Muscle of leg (tissue), 11 donors: ENCODE measurements around the gene PRSS53. TPM values are rescaled to one million over a fixed set of nuclear protein-coding genes. Genes with fewer than 3 reads are reported as not detected.
"Not testable (repeated sequence)": the region's sequence is repeated elsewhere in the genome, so short reads cannot be mapped to it uniquely, and the experiment has no call there.

Experiments used
- DNase-seq: peaks from one replicate; pipeline ENCODE4 v3.0.0; 2013
- H3K27ac ChIP-seq: one replicate; pipeline ENCODE4 v1.5.1; 2013; ENCODE audit warnings: mild to moderate bottlenecking, low read length, control low read depth
- H3K27me3 ChIP-seq: one replicate; pipeline ENCODE4 v1.6.1; 2013; ENCODE audit warnings: low read length; ENCODE audit not compliant: control insufficient read depth, insufficient read depth
- H3K36me3 ChIP-seq: one replicate; pipeline ENCODE4 v1.6.1; 2013; ENCODE audit warnings: low read length; ENCODE audit not compliant: control insufficient read depth, insufficient read depth
- H3K4me1 ChIP-seq: one replicate; pipeline ENCODE4 v1.6.1; 2013; ENCODE audit warnings: low read length; ENCODE audit not compliant: control insufficient read depth, insufficient read depth
- H3K4me3 ChIP-seq: one replicate; pipeline ENCODE4 v1.5.1; 2013; ENCODE audit warnings: low read length, control low read depth
- H3K9me3 ChIP-seq: replicated peaks from 2 replicates; pipeline ENCODE4 v1.6.1; 2013; ENCODE audit warnings: low read depth, low read length; ENCODE audit not compliant: control insufficient read depth
- WGBS: methylation state at CpG from one replicate; pipeline ENCODE4 v1.1.5; 2013; ENCODE audit warnings: missing lambda C conversion rate; ENCODE audit not compliant: insufficient coverage; 5-methylcytosine and 5-hydroxymethylcytosine counted together
- polyA plus RNA-seq, 8 donors: library from polyadenylated mRNA; unstranded; fragments of 120-200 nt; gene quantifications; one replicate each; pipeline versions ENCODE4 v1.2.1 to v1.2.3, GENCODE V29; 2013; ENCODE audit warnings: inconsistent platforms in 1 of 8, low replicate concordance in 1 of 8; ENCODE audit not compliant: insufficient read length in 8 of 8, insufficient read depth in 1 of 8
- total RNA-seq: library from RNA; stranded (reverse); fragments of 120-200 nt; gene quantifications from one replicate; pipeline ENCODE4 v1.2.4, GENCODE V29; 2013

Gene PRSS53
- total and polyA plus RNA-seq, 9 donors, result 1.8 to 11.5 (median 4.8) TPM

DNA sequence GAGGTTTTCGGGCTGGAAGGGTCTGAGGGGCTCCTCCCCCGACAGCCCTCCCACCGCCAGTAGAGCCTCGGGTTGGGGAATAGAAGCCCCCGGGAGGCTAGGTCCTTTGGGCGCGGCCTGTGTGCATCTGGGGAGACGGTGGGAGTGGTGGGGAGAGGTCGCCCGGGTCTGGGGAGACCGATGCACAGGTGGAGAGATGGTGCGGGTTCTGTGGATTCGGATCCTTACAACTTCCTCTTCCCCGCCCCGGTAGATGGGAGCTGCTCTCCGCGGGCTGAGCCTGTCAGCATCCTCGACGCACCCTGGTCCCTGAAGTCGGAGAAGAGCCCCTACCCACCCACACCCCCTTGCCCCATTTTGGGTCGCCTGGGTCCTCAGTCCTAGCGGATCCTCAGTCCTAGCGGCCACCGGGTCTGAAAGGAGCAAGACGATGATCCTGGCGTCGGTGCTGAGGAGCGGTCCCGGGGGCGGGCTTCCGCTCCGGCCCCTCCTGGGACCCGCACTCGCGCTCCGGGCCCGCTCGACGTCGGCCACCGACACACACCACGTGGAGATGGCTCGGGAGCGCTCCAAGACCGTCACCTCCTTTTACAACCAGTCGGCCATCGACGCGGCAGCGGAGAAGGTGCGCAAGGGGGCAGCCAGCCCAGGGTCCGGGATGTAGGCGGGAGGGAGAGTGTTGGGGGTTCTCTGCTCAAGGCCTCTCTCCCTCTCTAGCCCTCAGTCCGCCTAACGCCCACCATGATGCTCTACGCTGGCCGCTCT, 20.2 kb upstream of the PRSS53 start:
- peak overlapping the region; percentile 20 for H3K27ac ChIP-seq
- H3K4me1 ChIP-seq, result peaks cover 27% of the 10 kb centered on the region
- H3K27me3 ChIP-seq, result no peaks in the 10 kb centered on the region
- WGBS, result 20% methylated on average over 9 of the region's 57 CpGs
- no peak for DNase-seq
- H3K4me3 ChIP-seq, result peak overlapping the region; percentile 76
- peaks cover 43% of the 10 kb centered on the region for H3K36me3 ChIP-seq
- H3K9me3 ChIP-seq, result no peaks in the 10 kb centered on the region

- WGBS, result 3% methylated on average over 61 of the region's 68 CpGs
- H3K9me3 ChIP-seq, result no peaks in the 10 kb centered on the region
- peak within 1 kb of the TSS; percentile 76 for H3K4me3 ChIP-seq
- peak; percentile 86 for DNase-seq
- peaks cover 27% of the 10 kb centered on the region for H3K4me1 ChIP-seq
- H3K36me3 ChIP-seq, result peaks cover 39% of the 10 kb centered on the region
- H3K27ac ChIP-seq, result peak within 1 kb of the TSS; percentile 20
- no peaks in the 10 kb centered on the region for H3K27me3 ChIP-seq
Measured at GRCh38 chr16:31108035-31108793, 19.5 kb upstream of the PRSS53 start, which contains the start of gene BCKDK. TSS of gene BCKDK (plus strand) at chr16:31108386. CDS start at chr16:31109224, 838 bp downstream.

DNA sequence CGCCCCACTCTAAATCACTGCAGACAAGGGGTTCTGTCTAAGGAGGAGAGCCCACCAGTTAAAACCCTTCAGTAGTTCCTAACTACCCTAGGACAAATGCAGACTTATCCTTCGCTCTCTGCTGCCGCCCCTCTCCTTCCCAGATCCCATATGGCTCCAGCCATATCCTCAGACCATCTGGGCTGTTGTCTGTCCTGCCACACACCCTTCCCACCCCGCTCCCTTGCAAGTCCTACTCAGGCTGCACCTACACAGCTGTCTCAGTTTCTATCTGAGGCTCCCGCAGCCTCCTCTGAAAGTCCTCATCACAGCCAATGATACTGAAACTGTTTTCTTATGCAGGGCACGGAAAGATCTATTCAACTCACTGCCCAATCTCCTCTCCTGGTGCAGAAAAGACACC, 18.7 kb upstream of the PRSS53 start:
- Histone ChIP-seq H3K27ac (no peak overlapping the region), H3K27me3 (no peaks in the 10 kb centered on the region), H3K4me1 (peaks cover 27% of the 10 kb centered on the region), H3K36me3 (peaks cover 33% of the 10 kb centered on the region), H3K9me3 (no peaks in the 10 kb centered on the region), H3K4me3 (no peak overlapping the region)
- WGBS, result 77% methylated on average over 3 of the region's 6 CpGs
- DNase-seq, result no peak

- no peaks in the 10 kb centered on the region for H3K9me3 ChIP-seq
- H3K36me3 ChIP-seq, result peaks cover 26% of the 10 kb centered on the region
- H3K4me3 ChIP-seq, result no peak overlapping the region
- H3K4me1 ChIP-seq, result peaks cover 27% of the 10 kb centered on the region
- DNase-seq, result no peak
- no peaks in the 10 kb centered on the region for H3K27me3 ChIP-seq
- WGBS, result 80% methylated on average over 11 of the region's 28 CpGs
- no peak overlapping the region for H3K27ac ChIP-seq
Measured at GRCh38 chr16:31106509-31107464, 18.0 kb upstream of the PRSS53 start.

- 5% methylated on average over 15 of the region's 33 CpGs for WGBS
- Histone ChIP-seq H3K27me3 (no peaks in the 10 kb centered on the region), H3K4me1 (peaks cover 27% of the 10 kb centered on the region), H3K27ac (no peak overlapping the region), H3K4me3 (no peak overlapping the region), H3K36me3 (peaks cover 15% of the 10 kb centered on the region), H3K9me3 (no peaks in the 10 kb centered on the region)
- DNase-seq, result peak; percentile 66
Measured at GRCh38 chr16:31105677-31106213, 17.0 kb upstream of the PRSS53 start.

GRCh38 chr16:31100876-31101641, 12.3 kb upstream of the PRSS53 start:
- not testable (repeated sequence) for H3K4me3 ChIP-seq, H3K36me3 ChIP-seq, DNase-seq, H3K4me1 ChIP-seq, H3K27ac ChIP-seq, H3K9me3 ChIP-seq, H3K27me3 ChIP-seq
- WGBS, result 84% methylated on average over 6 of the region's 13 CpGs

DNA sequence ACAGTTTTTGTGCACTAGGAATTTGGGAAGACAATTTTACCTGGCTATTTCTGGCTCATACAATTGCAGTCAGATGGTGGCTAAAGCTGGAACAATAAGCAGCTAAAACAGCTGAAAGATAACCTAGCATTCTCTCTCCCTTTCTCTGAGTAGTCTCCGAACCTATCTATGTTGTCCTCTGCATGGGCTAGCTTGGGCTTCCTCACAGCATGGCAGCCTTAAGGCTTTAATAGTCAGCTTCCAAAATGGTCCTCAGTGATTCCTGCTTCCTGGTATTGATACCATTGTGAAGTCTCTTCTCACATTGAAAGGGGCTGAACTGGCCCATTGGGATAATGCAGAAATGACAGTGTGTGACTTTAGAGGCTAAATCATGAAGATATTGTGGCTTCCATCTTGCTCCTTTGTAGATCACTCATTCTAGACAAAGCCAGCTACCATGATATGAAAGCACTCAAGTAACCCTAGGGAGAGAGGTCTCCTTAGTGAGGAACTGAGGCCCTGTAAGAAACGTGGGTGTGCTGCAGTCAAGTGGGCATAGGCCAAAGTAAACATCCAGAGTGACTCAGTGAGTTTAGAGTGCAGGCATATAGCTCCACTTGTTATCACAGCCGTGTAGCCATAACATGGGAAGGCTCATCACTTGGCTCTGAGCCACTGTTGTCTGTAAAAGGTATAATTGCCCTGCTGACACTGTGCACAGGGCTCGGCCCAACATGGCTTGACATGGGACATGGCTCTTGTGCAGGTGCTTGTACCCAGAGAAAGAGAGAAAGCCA, 11.3 kb upstream of the PRSS53 start:
- DNase-seq, result no peak
- WGBS, result 58% methylated on average over 4 of the region's 4 CpGs
- H3K4me3 ChIP-seq, result no peak overlapping the region
- H3K36me3 ChIP-seq, result no peaks in the 10 kb centered on the region
- H3K9me3 ChIP-seq, result peaks cover 3% of the 10 kb centered on the region
- no peaks in the 10 kb centered on the region for H3K27me3 ChIP-seq
- H3K4me1 ChIP-seq, result peaks cover 7% of the 10 kb centered on the region
- no peak overlapping the region for H3K27ac ChIP-seq

- no peaks in the 10 kb centered on the region for H3K27me3 ChIP-seq
- H3K9me3 ChIP-seq, result no peaks in the 10 kb centered on the region
- H3K36me3 ChIP-seq, result peaks cover 19% of the 10 kb centered on the region
- peaks cover 21% of the 10 kb centered on the region for H3K4me1 ChIP-seq
- 0% methylated on average over 69 of the region's 69 CpGs for WGBS
- H3K27ac ChIP-seq, result peak within 1 kb of the TSS; percentile 87
- H3K4me3 ChIP-seq, result peak within 1 kb of the TSS; percentile 92
- peak; percentile 98 for DNase-seq
Measured at GRCh38 chr16:31094424-31095120, 5.8 kb upstream of the PRSS53 start, which contains the start of gene VKORC1. TSS of gene VKORC1 (minus strand) at chr16:31094797. CDS start at chr16:31094729, 68 bp downstream.
